Adrenal gland (tissue), 5 donors: Measurements from ENCODE around the gene CRYBG1.

Source experiments
- CTCF ChIP-seq, 6 experiments: fragments of 450-650 bp in 4 of 6; fragments of 200-600 bp in 2 of 6; sonication (generic) in 1 of 6; IDR thresholded peaks; 1 replicate in 5 of 6; 2 replicates in 1 of 6; pipeline versions ENCODE4 v1.5.1 to v1.8.0; 2016 to 2021; ENCODE audit warnings: antibody characterized with exemption in 6 of 6, mild to moderate bottlenecking in 2 of 6, moderate library complexity in 1 of 6
- POLR2A ChIP-seq, 2 donors: fragments of 450-650 bp; IDR thresholded peaks; one replicate each; pipeline ENCODE4 v1.6.1; 2017; ENCODE audit warnings: antibody characterized with exemption in 2 of 2, mild to moderate bottlenecking in 2 of 2, moderate library complexity in 1 of 2
- donor health status: DM: no; HTN: no; CAD: no.

DNA sequence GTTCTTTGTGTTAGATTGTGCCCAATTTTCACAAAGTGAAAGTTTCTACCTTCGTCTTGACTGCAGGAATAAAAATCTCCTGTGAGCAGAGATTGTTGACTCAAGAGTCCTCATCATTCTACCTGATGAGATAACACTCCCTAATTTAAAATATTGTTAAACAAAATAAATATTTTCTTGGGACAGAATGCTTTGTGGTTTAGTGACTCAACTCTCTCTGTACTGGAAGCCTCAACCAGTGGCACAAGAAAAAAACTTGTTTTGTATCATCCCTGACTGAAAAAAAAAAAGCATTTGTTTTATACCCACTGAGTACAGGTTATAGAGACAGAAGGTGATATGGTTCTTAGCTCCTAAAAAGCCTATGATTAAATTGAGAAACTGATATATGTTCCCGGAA is 78.9 kb downstream of the CRYBG1 start:
- TF ChIP-seq CTCF (IDR thresholded peaks at IDR 0.05) = no peak
- no peak for TF ChIP-seq POLR2A (IDR thresholded peaks at IDR 0.05)
